GM08714 (cell line): ENCODE results near the gene PTPRN2.

Experiments
- H3K4me3 ChIP-seq: fragments of 200-500 bp; sonication (Bioruptor generic); 2 replicates; pipeline ENCODE4 v1.5.1; 2014; ENCODE audit warnings: mild to moderate bottlenecking, low read length, inconsistent platforms
- ZNF274 ChIP-seq: IDR thresholded peaks from 2 replicates; pipeline ENCODE4 v1.6.1; 2012; ENCODE audit warnings: mild to moderate bottlenecking, low read depth, low read length

The PTPRN2 gene

DNA sequence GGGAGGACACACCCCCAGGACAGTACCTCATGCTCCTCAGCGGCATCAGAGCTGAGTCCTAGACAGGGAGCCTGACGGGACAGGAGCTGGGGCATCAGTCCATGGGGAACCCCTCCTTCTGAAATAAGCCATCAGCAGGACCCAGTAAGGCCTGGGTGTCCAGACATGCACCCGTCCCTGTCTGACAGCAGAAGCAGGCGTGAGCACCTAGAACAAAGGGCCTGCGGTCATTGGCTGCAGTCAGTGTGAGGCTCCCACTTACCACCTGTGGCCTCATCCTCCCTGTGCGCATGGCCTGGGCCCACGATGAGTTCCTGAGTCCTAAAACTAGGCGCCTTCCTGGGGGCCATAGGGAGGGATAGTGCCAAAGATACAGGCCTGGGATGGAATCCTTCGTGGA lies 484.7 kb downstream of the PTPRN2 start:
- H3K4me3 ChIP-seq: no peak overlapping the region
- no peak for TF ChIP-seq ZNF274

DNA sequence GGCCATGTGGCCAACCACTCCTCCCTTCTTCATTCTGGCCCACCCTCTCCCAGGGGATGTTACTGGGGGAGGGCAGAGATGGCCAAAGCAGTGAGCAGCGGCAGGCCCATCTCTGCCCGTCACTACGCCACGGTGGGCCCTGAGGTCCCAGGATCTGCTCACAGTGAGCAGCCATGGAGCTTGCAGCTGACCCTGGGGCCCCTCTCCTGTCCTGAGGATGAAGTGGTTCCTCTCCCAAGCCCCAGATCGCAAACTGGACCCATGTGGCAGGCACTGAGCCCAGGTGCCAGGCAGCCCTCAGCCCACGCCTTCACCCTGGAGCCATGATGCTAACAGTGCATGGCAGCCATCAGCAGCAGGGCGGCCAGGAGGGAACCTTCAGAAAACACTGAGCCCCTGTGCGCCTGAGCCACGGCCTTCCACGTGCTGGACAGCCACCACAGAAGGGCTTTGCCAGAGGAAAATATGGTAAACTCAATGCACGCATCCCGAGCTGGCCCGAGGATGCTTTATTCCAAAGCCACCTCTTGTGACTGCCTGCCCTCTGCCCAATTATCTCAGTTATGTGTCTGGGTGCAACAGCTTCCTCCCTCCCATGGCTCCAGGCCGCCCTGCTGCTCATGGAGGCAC lies 485.7 kb downstream of the PTPRN2 start:
- no peak overlapping the region for H3K4me3 ChIP-seq
- TF ChIP-seq ZNF274: no peak

GRCh38 chr7:158098125-158099030 lies 489.2 kb downstream of the PTPRN2 start:
- no peak for TF ChIP-seq ZNF274
- H3K4me3 ChIP-seq: no peak overlapping the region

DNA sequence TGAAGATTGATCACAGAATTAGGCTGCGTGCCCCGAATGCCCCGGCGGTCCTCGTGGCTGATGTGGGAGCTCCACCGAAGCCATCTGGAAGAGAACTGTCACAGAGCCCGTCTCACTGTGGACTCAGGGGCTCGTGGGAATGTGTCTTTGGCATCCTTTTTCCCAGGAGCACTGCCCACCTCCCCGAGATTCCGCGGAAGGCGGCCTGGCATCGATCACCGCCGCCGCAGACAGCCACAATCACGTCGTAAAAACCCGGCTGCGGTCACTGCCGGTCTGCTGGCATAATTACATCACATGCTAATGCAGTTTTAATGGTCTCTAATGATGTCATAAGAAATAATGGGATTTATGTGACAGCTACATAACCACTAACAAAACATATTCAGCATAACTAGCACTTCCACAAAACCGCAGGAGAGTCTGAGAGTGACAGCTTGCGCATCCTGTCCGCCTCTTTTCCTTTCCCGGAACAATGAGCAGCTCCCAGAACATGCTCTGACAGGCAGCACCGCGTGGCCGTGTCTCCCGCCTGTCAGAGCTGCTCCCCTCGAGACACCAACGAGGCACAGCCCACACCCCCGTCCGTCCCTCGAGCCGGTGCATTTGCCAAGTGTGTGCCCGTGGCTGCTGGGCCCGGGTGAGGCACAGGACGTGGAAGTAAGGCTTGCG lies 490.0 kb downstream of the PTPRN2 start:
- no peak for TF ChIP-seq ZNF274
- no peak overlapping the region for H3K4me3 ChIP-seq

DNA sequence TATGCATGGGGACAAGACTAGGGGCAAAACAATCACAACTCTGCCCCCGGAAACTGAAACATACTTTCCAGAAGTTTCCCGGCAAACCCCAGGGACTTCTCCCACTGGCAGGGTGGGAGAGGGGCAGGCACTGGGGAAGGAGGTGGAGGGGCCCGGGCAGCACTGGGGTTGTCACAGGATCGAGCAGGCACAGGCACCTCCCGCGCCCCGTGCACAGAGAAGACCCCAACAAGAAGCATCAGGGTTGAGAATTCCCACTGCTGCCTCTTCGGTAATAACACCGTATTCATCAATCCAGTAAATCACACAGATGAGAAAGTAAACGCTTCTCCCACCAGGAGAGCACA lies 490.5 kb downstream of the PTPRN2 start:
- H3K4me3 ChIP-seq: no peak overlapping the region
- TF ChIP-seq ZNF274: no peak

- TF ChIP-seq ZNF274: no peak
- H3K4me3 ChIP-seq: no peak overlapping the region
These were observed 491.0 kb downstream of the PTPRN2 start for GRCh38 chr7:158096582-158096981.

GRCh38 chr7:158094671-158095226 lies 492.9 kb downstream of the PTPRN2 start:
- TF ChIP-seq ZNF274: no peak
- H3K4me3 ChIP-seq: no peak overlapping the region

DNA sequence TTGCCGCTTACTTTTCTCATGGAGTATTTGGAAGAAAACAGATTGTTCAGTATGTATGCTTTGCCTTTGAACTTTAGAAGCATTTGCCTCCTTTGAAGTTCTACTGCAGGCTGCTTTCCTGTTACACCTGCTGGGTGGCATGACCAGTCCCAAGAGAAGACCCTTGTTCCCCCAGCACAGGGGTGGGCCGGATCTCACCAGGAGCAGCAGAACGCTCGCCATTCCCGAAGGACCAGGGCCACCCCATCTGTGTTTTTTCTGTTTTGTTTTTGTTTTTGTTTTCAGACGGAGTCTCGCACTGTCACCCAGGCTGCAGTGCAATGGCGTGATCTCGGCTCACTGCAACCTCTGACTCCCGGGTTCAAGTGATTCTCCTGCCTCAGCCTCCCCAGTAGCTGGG lies 493.6 kb downstream of the PTPRN2 start:
- no peak overlapping the region for H3K4me3 ChIP-seq

DNA sequence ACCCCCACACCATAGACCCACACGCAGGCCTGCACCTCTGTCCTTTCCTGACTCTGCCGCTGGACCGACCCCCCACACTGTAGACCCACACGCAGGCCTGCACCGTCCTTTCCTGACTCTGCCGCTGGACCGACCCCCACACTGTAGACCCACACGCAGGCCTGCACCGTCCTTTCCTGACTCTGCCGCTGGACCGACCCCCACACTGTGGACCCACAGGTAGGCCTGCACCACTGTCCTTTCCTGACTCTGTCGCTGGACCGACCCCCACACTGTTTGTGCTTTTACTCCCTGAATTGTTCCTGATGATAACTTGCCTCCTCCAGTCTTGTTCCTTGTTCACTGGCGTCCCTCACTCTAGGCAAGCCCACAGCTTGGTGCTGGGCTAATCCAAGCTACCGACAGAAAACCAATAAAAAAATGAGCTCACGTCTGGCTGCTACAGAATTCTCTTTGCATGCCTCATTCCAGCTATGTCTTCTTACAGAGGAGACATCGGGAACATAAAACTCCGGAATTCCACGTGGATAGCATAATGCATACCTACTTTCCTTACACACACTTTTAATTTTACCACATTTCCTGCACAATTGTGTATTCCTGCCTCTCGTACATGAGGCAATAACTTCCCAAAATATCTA lies 494.3 kb downstream of the PTPRN2 start:
- TF ChIP-seq ZNF274: no peak
- H3K4me3 ChIP-seq: no peak overlapping the region

More for the DNA sequence above, 493.6 kb downstream of the PTPRN2 start:
- no peak for TF ChIP-seq ZNF274

DNA sequence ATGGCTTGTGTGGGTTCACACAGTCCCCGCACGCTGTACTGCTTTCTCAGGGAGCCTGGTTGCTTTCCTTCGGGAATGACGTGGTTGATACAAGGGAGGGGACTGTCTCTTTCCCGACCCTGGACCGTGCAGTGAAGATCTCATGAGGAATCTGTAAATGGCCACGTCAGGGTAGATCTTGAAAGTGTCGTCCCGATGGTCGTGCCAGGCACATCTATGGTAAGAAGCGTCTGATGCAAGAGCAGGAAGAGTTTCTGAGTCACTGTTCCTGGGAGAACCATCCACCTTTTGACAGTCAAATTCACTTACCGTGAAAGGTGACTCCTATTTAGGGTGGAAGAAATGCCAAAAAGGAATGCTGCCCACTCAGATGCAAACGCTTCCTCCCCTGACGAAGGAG lies 500.4 kb downstream of the PTPRN2 start:
- no peak overlapping the region for H3K4me3 ChIP-seq
- TF ChIP-seq ZNF274: no peak

DNA sequence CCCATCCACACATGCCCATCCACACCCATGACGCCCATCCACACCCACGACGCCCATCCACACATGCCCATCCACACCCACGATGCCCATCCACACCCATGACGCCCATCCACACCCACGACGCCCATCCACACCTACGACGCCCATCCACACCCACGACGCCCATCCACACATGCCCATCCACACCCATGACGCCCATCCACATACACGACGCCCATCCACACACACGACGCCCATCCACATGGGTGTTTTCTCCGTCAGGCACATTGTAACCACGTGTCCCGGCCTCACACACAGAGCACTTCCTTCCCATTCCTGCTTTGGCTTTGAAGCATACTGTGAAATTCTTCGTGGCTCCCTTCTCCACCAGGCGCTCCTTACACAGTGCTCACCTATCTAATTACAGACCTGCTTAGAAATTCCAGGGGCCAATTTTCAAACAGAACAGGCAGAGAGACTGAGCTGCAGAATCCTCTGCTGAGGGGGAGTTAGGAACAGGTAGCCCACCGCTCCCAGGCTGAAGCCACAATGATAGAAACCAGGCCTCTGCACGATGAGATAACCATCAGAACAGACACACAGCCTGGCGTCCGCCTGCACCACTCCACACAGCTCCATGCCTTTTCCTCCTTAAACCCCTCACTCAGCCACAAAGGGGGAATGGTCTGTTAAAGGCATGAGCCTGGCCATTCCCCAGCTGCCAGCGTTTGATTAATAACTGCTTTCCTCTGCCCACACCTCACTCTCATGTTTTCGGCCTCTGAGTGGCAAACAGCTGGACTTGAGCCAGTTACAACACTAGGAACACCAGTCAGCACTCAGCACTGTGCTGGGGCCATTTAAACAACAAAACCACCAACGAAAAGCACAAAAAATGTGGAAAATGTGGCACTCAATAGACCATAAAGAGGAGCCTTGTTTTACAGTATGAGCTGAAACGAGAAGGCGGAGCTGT lies 501.6 kb downstream of the PTPRN2 start:
- TF ChIP-seq ZNF274: no peak
- no peak overlapping the region for H3K4me3 ChIP-seq

DNA sequence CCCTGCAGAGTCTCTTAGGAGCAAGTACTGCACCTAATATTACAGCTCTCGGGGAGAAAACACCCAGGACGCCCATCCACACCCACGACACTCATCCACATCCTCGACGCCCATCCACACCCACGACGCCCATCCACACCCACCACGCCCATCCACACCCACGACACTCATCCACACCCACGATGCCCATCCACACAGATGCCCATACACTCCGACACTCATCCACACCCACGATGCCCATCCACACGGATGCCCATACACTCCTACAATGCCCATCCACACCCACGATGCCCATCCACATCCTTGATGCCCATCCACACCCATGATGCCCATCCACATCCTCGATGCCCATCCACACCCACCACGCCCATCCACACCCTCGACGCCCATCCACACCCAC lies 503.1 kb downstream of the PTPRN2 start:
- no peak for TF ChIP-seq ZNF274

More for the DNA sequence above, 503.1 kb downstream of the PTPRN2 start:
- no peak overlapping the region for H3K4me3 ChIP-seq
